K562 (cell line): ENCODE measurements around the gene RSRP1. TPM values are rescaled to one million over a fixed set of nuclear protein-coding genes. Genes with fewer than 3 reads are reported as not detected.

Experiments used
- CHAMP1 ChIP-seq: fragments of 450-650 bp; IDR thresholded peaks from 2 replicates; pipeline ENCODE4 v1.6.1; 2016; ENCODE audit warnings: mild to moderate bottlenecking
- CSDE1 ChIP-seq, 2 experiments: fragments of 450-650 bp; IDR thresholded peaks; 2 replicates each; pipeline ENCODE4 v1.6.1; 2016; ENCODE audit warnings: mild to moderate bottlenecking in 1 of 2
- E2F6 ChIP-seq, 2 experiments: IDR thresholded peaks; 2 replicates each; pipeline ENCODE4 v1.6.1; 2011; ENCODE audit warnings: borderline replicate concordance in 1 of 2, control low read depth in 1 of 2, low read depth in 1 of 2, low read length in 1 of 2, mild to moderate bottlenecking in 1 of 2, mixed read lengths in 1 of 2, moderate library complexity in 1 of 2; ENCODE audit not compliant: insufficient read depth in 1 of 2, insufficient read length in 1 of 2, poor library complexity in 1 of 2, severe bottlenecking in 1 of 2; ENCODE audit errors: extremely low read depth in 1 of 2
- ERF ChIP-seq: fragments of 450-650 bp; formaldehyde crosslinking; IDR thresholded peaks from 2 replicates; pipeline ENCODE4 v1.4.0; 2020; ENCODE audit warnings: mild to moderate bottlenecking, mixed read lengths
- FOXA1 ChIP-seq: fragments of 450-650 bp; IDR thresholded peaks from 2 replicates; pipeline ENCODE4 v1.6.1; 2016; ENCODE audit warnings: mild to moderate bottlenecking, borderline replicate concordance
- HMGXB4 ChIP-seq: sonication (generic); formaldehyde crosslinking; IDR thresholded peaks from 2 replicates; pipeline ENCODE4 v1.8.1; 2023; ENCODE audit warnings: mild to moderate bottlenecking, missing genetic modification reagents
- HNRNPLL ChIP-seq: fragments of 200-400 bp; formaldehyde crosslinking; IDR thresholded peaks from 2 replicates; pipeline ENCODE4 v1.6.1; 2017; ENCODE audit warnings: low read length, low read depth, mild to moderate bottlenecking; ENCODE audit not compliant: poor library complexity, severe bottlenecking
- HSF4 ChIP-seq: fragments of 250-450 bp; sonication (Bioruptor Pico); IDR thresholded peaks from 2 replicates; pipeline ENCODE4 v2.1.2; 2022; ENCODE audit warnings: mild to moderate bottlenecking, moderate library complexity, borderline replicate concordance
- JUND ChIP-seq, 2 experiments: IDR thresholded peaks; 2 replicates in 1 of 2; 3 replicates in 1 of 2; pipeline ENCODE4 v1.6.1; 2011; ENCODE audit warnings: borderline replicate concordance in 2 of 2, low read depth in 2 of 2, low read length in 2 of 2, improper control_type of control experiment in 1 of 2, missing biosample characterization in 1 of 2, missing genetic modification characterization in 1 of 2, missing genetic modification reagents in 1 of 2
- KDM2B ChIP-seq: fragments of 250-450 bp; sonication (Bioruptor Pico); IDR thresholded peaks from 2 replicates; pipeline ENCODE4 v1.8.0; 2021; ENCODE audit warnings: mild to moderate bottlenecking, moderate library complexity
- NR0B1 ChIP-seq: fragments of 450-650 bp; IDR thresholded peaks from one replicate; pipeline ENCODE4 v1.6.1; 2018; ENCODE audit warnings: mild to moderate bottlenecking, moderate library complexity; ENCODE audit not compliant: partially characterized antibody
- RAD51 ChIP-seq: fragments of 450-650 bp; IDR thresholded peaks from 2 replicates; pipeline ENCODE4 v1.7.1; 2016; ENCODE audit warnings: low read depth, mild to moderate bottlenecking, borderline replicate concordance
- RBM25 ChIP-seq: fragments of 200-400 bp; formaldehyde crosslinking; IDR thresholded peaks from 2 replicates; pipeline ENCODE4 v1.6.1; 2018; ENCODE audit warnings: low read length, low read depth, moderate library complexity; ENCODE audit not compliant: severe bottlenecking
- USF2 ChIP-seq: sonication (generic); formaldehyde crosslinking; IDR thresholded peaks from 2 replicates; pipeline ENCODE4 v1.5.0; 2020; ENCODE audit warnings: missing genetic modification reagents
- VEZF1 ChIP-seq: fragments of 200-800 bp; sonication (Bioruptor generic); IDR thresholded peaks from 2 replicates; pipeline ENCODE4 v1.6.1; 2017; ENCODE audit warnings: missing genetic modification characterization, missing compliant biosample characterization
- ZNF24 ChIP-seq: fragments of 450-650 bp; IDR thresholded peaks from 2 replicates; pipeline ENCODE4 v1.6.1; 2016
- ZNF253 ChIP-seq: fragments of 250-450 bp; sonication (Bioruptor Pico); conservative IDR thresholded peaks from 2 replicates; pipeline ENCODE4 v1.6.1; 2021; ENCODE audit warnings: mild to moderate bottlenecking
- ZNF695 ChIP-seq: fragments of 450-650 bp; formaldehyde crosslinking; IDR thresholded peaks from 2 replicates; pipeline ENCODE4 v1.4.0; 2020; ENCODE audit warnings: mild to moderate bottlenecking, moderate library complexity
- ZNF696 ChIP-seq: fragments of 250-450 bp; sonication (Bioruptor Pico); conservative IDR thresholded peaks from 2 replicates; pipeline ENCODE4 v1.4.0; 2020; ENCODE audit warnings: mild to moderate bottlenecking, moderate library complexity
- polyA plus RNA-seq, 8 experiments: library from polyadenylated mRNA; depleted of rRNA in 4 of 8; stranded (reverse) in 5 of 8; unstranded in 3 of 8; fragments of >200 nt; fragmentation: Nextera tagmentation in 2 of 8; fragmentation: Illumina TruSeq in 1 of 8; extraction: Ambion mirVana in 2 of 8; extraction: Trizol in 1 of 8; gene quantifications; 2 replicates each; pipeline versions ENCODE4 v1.2.1 to v1.2.3, GENCODE V29; 2011 to 2014; ENCODE audit warnings: inconsistent platforms in 1 of 8, missing spikeins in 1 of 8
- total RNA-seq, 7 experiments: library from RNA; depleted of rRNA in 6 of 7; stranded (reverse); fragments of >200 nt in 6 of 7; fragmentation: Illumina TruSeq in 2 of 7; extraction: Trizol in 2 of 7; gene quantifications; 2 replicates each; pipeline versions ENCODE4 v1.2.1 to v1.2.3, GENCODE V29; 2011 to 2021; ENCODE audit warnings: low replicate concordance in 1 of 7

Gene RSRP1
- total and polyA plus RNA-seq, 9 of the 15 experiments (the other 6 are each of a cell fraction or from before 2014, with no cell fraction given) = 27.2 to 283 (median 146) TPM

GRCh38 chr1:25246600-25247023 lies 642 bp downstream of the RSRP1 start (continued):
- no peak for TF ChIP-seq E2F6 (IDR thresholded peaks at IDR 0.05; ENCODE audit: borderline replicate concordance in 1 of 2, extremely low read depth in 1 of 2, insufficient read depth in 1 of 2, insufficient read length in 1 of 2, low read depth in 1 of 2, low read length in 1 of 2, poor library complexity in 1 of 2, severe bottlenecking in 1 of 2)
- no peak for TF ChIP-seq CHAMP1
- TF ChIP-seq ERF (CRISPR knock-in tag) = no peak
- TF ChIP-seq NR0B1 = no peak
- no peak for TF ChIP-seq USF2 (CRISPR knock-in tag)
- TF ChIP-seq VEZF1 (CRISPR knock-in tag) = no peak
- TF ChIP-seq KDM2B (CRISPR knock-in tag) = no peak
- no peak for TF ChIP-seq ZNF695 (CRISPR knock-in tag)
- no peak for TF ChIP-seq HSF4 (CRISPR knock-in tag)
- peak; percentile 96 for TF ChIP-seq HNRNPLL
- peak; percentile 9; the same call in 1 of the 2 replicates for TF ChIP-seq HMGXB4 (CRISPR knock-in tag)
- TF ChIP-seq ZNF24 = no peak
- no peak for TF ChIP-seq FOXA1
- TF ChIP-seq JUND (IDR thresholded peaks at IDR 0.05; ENCODE audit: borderline replicate concordance, low read depth, low read length) = no peak
- TF ChIP-seq JUND (tag; IDR thresholded peaks at IDR 0.05; ENCODE audit: borderline replicate concordance, low read depth, low read length) = no peak; the same call in 2 of the 3 replicates
- TF ChIP-seq ZNF696 (CRISPR knock-in tag) = no peak
- no peak for TF ChIP-seq RAD51
- no peak for TF ChIP-seq CSDE1 (IDR thresholded peaks at IDR 0.05)
- TF ChIP-seq ZNF253 (CRISPR knock-in tag) = no peak
- TF ChIP-seq RBM25 = no peak
